ENCODE data around the gene KRT78. TPM values are rescaled to one million over a fixed set of nuclear protein-coding genes. Genes with fewer than 3 reads are reported as not detected.

KRT78 gene
- total and polyA plus RNA-seq, 3 experiments from 2014 or later: not detected

- Histone ChIP-seq H3K9me3 (ENCODE audit: low read length) (no peaks in the 10 kb centered on the region), H3K27ac (ENCODE audit: low read depth, low read length) (no peak overlapping the region), H3K4me1 (ENCODE audit: insufficient read depth, low read length) (peaks cover 22% of the 10 kb centered on the region), H3K27me3 (ENCODE audit: insufficient read depth, low read length, poor library complexity, severe bottlenecking) (no peaks in the 10 kb centered on the region), H3K4me3 (ENCODE audit: low read length) (no peak overlapping the region), H3K36me3 (ENCODE audit: insufficient read depth, low read length) (no peaks in the 10 kb centered on the region)
- CTCF ChIA-PET: interaction anchor here (1.5 to 5.4 kb wide), 2 partner anchors 13 to 282 kb away, joined by 3 to 37 read pairs; no protein-coding TSS in a partner anchor
- no peaks in the 10 kb centered on the region for H3K9me3 Mint-ChIP-seq
- no peaks in the 10 kb centered on the region for H3K36me3 Mint-ChIP-seq
- no peak overlapping the region for H3K4me3 Mint-ChIP-seq
- POLR2A ChIA-PET: interaction anchor here (0.6 to 1.2 kb wide), 3 partner anchors 11 to 257 kb away, joined by 3 to 6 read pairs (median 3); no protein-coding TSS in a partner anchor
- H3K27ac Mint-ChIP-seq: no peak overlapping the region
- no peaks in the 10 kb centered on the region for H3K27me3 Mint-ChIP-seq
- peaks cover 8 to 18% (median 17%) of the 10 kb centered on the region in 3 donors for H3K4me1 Mint-ChIP-seq
- DNase-seq: peak in 1 of 5 donors; percentile 36
Observed at GRCh38 chr12:52867642-52868041, 18.8 kb upstream of the KRT78 start.

- ChIA-PET CTCF (interaction anchor here (1.5 to 5.4 kb wide), 3 partner anchors 13 to 283 kb away, joined by 3 to 37 read pairs (median 8); no protein-coding TSS in a partner anchor), POLR2A (interaction anchor here (0.6 kb wide), 1 partner anchor 11 kb away, joined by 3 read pairs; no protein-coding TSS in a partner anchor)
- peak overlapping the region in 3 of 8 donors; percentile 9 to 92 (median 55) for H3K27ac Mint-ChIP-seq
- no peaks in the 10 kb centered on the region for H3K27me3 ChIP-seq (ENCODE audit: insufficient read depth, low read length, poor library complexity, severe bottlenecking)
- H3K27me3 Mint-ChIP-seq: no peaks in the 10 kb centered on the region
- no peak for DNase-seq
- H3K27ac ChIP-seq (ENCODE audit: low read depth, low read length): no peak overlapping the region
- H3K4me1 Mint-ChIP-seq: peaks cover 8 to 18% (median 17%) of the 10 kb centered on the region in 3 donors
- H3K9me3 ChIP-seq (ENCODE audit: low read length): no peaks in the 10 kb centered on the region
- H3K4me1 ChIP-seq (ENCODE audit: insufficient read depth, low read length): peaks cover 22% of the 10 kb centered on the region
- H3K9me3 Mint-ChIP-seq: no peaks in the 10 kb centered on the region
- no peak overlapping the region for H3K4me3 ChIP-seq (ENCODE audit: low read length)
- H3K36me3 ChIP-seq (ENCODE audit: insufficient read depth, low read length): no peaks in the 10 kb centered on the region
- H3K36me3 Mint-ChIP-seq: no peaks in the 10 kb centered on the region
- no peak overlapping the region for H3K4me3 Mint-ChIP-seq
Observed at GRCh38 chr12:52867152-52867551, 18.4 kb upstream of the KRT78 start.

- no peaks in the 10 kb centered on the region for H3K36me3 Mint-ChIP-seq
- no peak for DNase-seq
- Histone ChIP-seq H3K4me3 (ENCODE audit: low read length) (no peak overlapping the region), H3K27ac (ENCODE audit: low read depth, low read length) (no peak overlapping the region), H3K36me3 (ENCODE audit: insufficient read depth, low read length) (no peaks in the 10 kb centered on the region), H3K4me1 (ENCODE audit: insufficient read depth, low read length) (peaks cover 20% of the 10 kb centered on the region), H3K27me3 (ENCODE audit: insufficient read depth, low read length, poor library complexity, severe bottlenecking) (no peaks in the 10 kb centered on the region), H3K9me3 (ENCODE audit: low read length) (no peaks in the 10 kb centered on the region)
- no peaks in the 10 kb centered on the region for H3K27me3 Mint-ChIP-seq
- peak overlapping the region in 1 of 8 donors; percentile 82 for H3K27ac Mint-ChIP-seq
- H3K4me1 Mint-ChIP-seq: peaks cover 8 to 13% (median 13%) of the 10 kb centered on the region in 3 donors
- H3K9me3 Mint-ChIP-seq: no peaks in the 10 kb centered on the region
- no peak overlapping the region for H3K4me3 Mint-ChIP-seq
- POLR2A ChIA-PET: no interaction called here
- CTCF ChIA-PET: interaction anchor here (1.1 to 2.1 kb wide), 5 partner anchors 12 to 282 kb away, joined by 3 to 8 read pairs (median 5); no protein-coding TSS in a partner anchor
Observed at GRCh38 chr12:52865090-52865944, 16.5 kb upstream of the KRT78 start.

- no peaks in the 10 kb centered on the region for H3K9me3 Mint-ChIP-seq
- DNase-seq: no peak
- H3K36me3 ChIP-seq (ENCODE audit: insufficient read depth, low read length): no peaks in the 10 kb centered on the region
- no peak overlapping the region for H3K4me3 ChIP-seq (ENCODE audit: low read length)
- peaks cover 0 to 8% of the 10 kb centered on the region in 2 donors for H3K27me3 Mint-ChIP-seq
- H3K4me3 Mint-ChIP-seq: no peak overlapping the region
- no peak overlapping the region for H3K27ac Mint-ChIP-seq
- ChIA-PET CTCF (no interaction called here), POLR2A (no interaction called here)
- no peaks in the 10 kb centered on the region for H3K9me3 ChIP-seq (ENCODE audit: low read length)
- peaks cover 1 to 2% (median 1%) of the 10 kb centered on the region in 3 donors for H3K4me1 Mint-ChIP-seq
- H3K4me1 ChIP-seq (ENCODE audit: insufficient read depth, low read length): peaks cover 2% of the 10 kb centered on the region
- H3K36me3 Mint-ChIP-seq: no peaks in the 10 kb centered on the region
- no peak overlapping the region for H3K27ac ChIP-seq (ENCODE audit: low read depth, low read length)
- no peaks in the 10 kb centered on the region for H3K27me3 ChIP-seq (ENCODE audit: insufficient read depth, low read length, poor library complexity, severe bottlenecking)
Observed at GRCh38 chr12:52862023-52862422, 13.2 kb upstream of the KRT78 start.

GRCh38 chr12:52861511-52861910 lies 12.7 kb upstream of the KRT78 start:
- H3K36me3 ChIP-seq (ENCODE audit: insufficient read depth, low read length): no peaks in the 10 kb centered on the region
- no peak overlapping the region for H3K27ac ChIP-seq (ENCODE audit: low read depth, low read length)
- H3K4me1 ChIP-seq (ENCODE audit: insufficient read depth, low read length): no peaks in the 10 kb centered on the region
- CTCF ChIA-PET: no interaction called here
- no peaks in the 10 kb centered on the region for H3K4me1 Mint-ChIP-seq
- peaks cover 0 to 12% of the 10 kb centered on the region in 2 donors for H3K27me3 Mint-ChIP-seq
- DNase-seq: no peak
- no peak overlapping the region for H3K4me3 ChIP-seq (ENCODE audit: low read length)
- no peak overlapping the region for H3K4me3 Mint-ChIP-seq
- H3K27me3 ChIP-seq (ENCODE audit: insufficient read depth, low read length, poor library complexity, severe bottlenecking): no peaks in the 10 kb centered on the region
- no peaks in the 10 kb centered on the region for H3K9me3 ChIP-seq (ENCODE audit: low read length)
- H3K36me3 Mint-ChIP-seq: no peaks in the 10 kb centered on the region
- H3K27ac Mint-ChIP-seq: no peak overlapping the region
- POLR2A ChIA-PET: no interaction called here
- H3K9me3 Mint-ChIP-seq: no peaks in the 10 kb centered on the region

GRCh38 chr12:52860102-52860823 lies 11.5 kb upstream of the KRT78 start:
- H3K9me3 ChIP-seq (ENCODE audit: low read length): no peaks in the 10 kb centered on the region
- Mint-ChIP-seq H3K9me3 (peaks cover 0 to 2% (median 0%) of the 10 kb centered on the region in 5 donors), H3K27me3 (peaks cover 2 to 12% of the 10 kb centered on the region in 2 donors), H3K36me3 (no peaks in the 10 kb centered on the region), H3K4me3 (peak overlapping the region in 1 of 7 donors; percentile 69), H3K27ac (peak overlapping the region in 1 of 8 donors; percentile 55), H3K4me1 (no peaks in the 10 kb centered on the region)
- no peak for DNase-seq
- POLR2A ChIA-PET: interaction anchor here (0.6 kb wide), 1 partner anchor 434 kb away, joined by 4 read pairs; no protein-coding TSS in a partner anchor
- no peak overlapping the region for H3K27ac ChIP-seq (ENCODE audit: low read depth, low read length)
- H3K4me3 ChIP-seq (ENCODE audit: low read length): no peak overlapping the region
- no peaks in the 10 kb centered on the region for H3K4me1 ChIP-seq (ENCODE audit: insufficient read depth, low read length)
- H3K27me3 ChIP-seq (ENCODE audit: insufficient read depth, low read length, poor library complexity, severe bottlenecking): no peaks in the 10 kb centered on the region
- CTCF ChIA-PET: interaction anchor here (1.0 to 1.2 kb wide), 2 partner anchors 13 to 19 kb away, joined by 3 to 4 read pairs; no protein-coding TSS in a partner anchor
- no peaks in the 10 kb centered on the region for H3K36me3 ChIP-seq (ENCODE audit: insufficient read depth, low read length)

- Histone ChIP-seq H3K4me3 (ENCODE audit: low read length) (no peak overlapping the region), H3K27me3 (ENCODE audit: insufficient read depth, low read length, poor library complexity, severe bottlenecking) (no peaks in the 10 kb centered on the region), H3K4me1 (ENCODE audit: insufficient read depth, low read length) (no peaks in the 10 kb centered on the region), H3K36me3 (ENCODE audit: insufficient read depth, low read length) (no peaks in the 10 kb centered on the region), H3K27ac (ENCODE audit: low read depth, low read length) (no peak overlapping the region), H3K9me3 (ENCODE audit: low read length) (no peaks in the 10 kb centered on the region)
- CTCF ChIA-PET: no interaction called here
- Mint-ChIP-seq H3K4me3 (no peak overlapping the region), H3K27me3 (peaks cover 8 to 33% of the 10 kb centered on the region in 2 donors), H3K36me3 (no peaks in the 10 kb centered on the region), H3K9me3 (peaks cover 0 to 2% (median 0%) of the 10 kb centered on the region in 5 donors), H3K4me1 (no peaks in the 10 kb centered on the region), H3K27ac (no peak overlapping the region)
- DNase-seq: no peak
- POLR2A ChIA-PET: no interaction called here
Observed at GRCh38 chr12:52857500-52857899, 8.7 kb upstream of the KRT78 start.

GRCh38 chr12:52856787-52857186 lies 8.0 kb upstream of the KRT78 start:
- Histone ChIP-seq H3K27ac (ENCODE audit: low read depth, low read length) (no peak overlapping the region), H3K9me3 (ENCODE audit: low read length) (no peaks in the 10 kb centered on the region), H3K4me1 (ENCODE audit: insufficient read depth, low read length) (no peaks in the 10 kb centered on the region), H3K4me3 (ENCODE audit: low read length) (no peak overlapping the region), H3K36me3 (ENCODE audit: insufficient read depth, low read length) (no peaks in the 10 kb centered on the region), H3K27me3 (ENCODE audit: insufficient read depth, low read length, poor library complexity, severe bottlenecking) (no peaks in the 10 kb centered on the region)
- CTCF ChIA-PET: no interaction called here
- Mint-ChIP-seq H3K9me3 (peaks cover 0 to 2% (median 0%) of the 10 kb centered on the region in 5 donors), H3K27me3 (peaks cover 8 to 37% of the 10 kb centered on the region in 2 donors), H3K4me1 (no peaks in the 10 kb centered on the region), H3K27ac (no peak overlapping the region), H3K36me3 (no peaks in the 10 kb centered on the region), H3K4me3 (no peak overlapping the region)
- POLR2A ChIA-PET: no interaction called here
- DNase-seq: no peak

All from CD8-positive, alpha-beta memory T cell (primary cell).